ENCODE measurements around the gene THRA. TPM values are rescaled to one million over a fixed set of nuclear protein-coding genes. Genes with fewer than 3 reads are reported as not detected.
A peak's percentile ranks its signal among the peaks of the same experiment; 100 is the strongest.

Gene THRA
- total and polyA plus RNA-seq, 9 of the 15 experiments (the other 6 are each of a cell fraction or from before 2014, with no cell fraction given) = 0.34 to 23.4 (median 12.7) TPM

GRCh38 chr17:40100669-40101366 is 38.1 kb downstream of the THRA start (continued):
- TF ChIP-seq GTF3C2 (IDR thresholded peaks at IDR 0.05; ENCODE audit: borderline replicate concordance, extremely low read depth, insufficient read length) (no peak), PHB2 (IDR thresholded peaks at IDR 0.05; ENCODE audit: low read depth) (no peak), ZNF280A (IDR thresholded peaks at IDR 0.05; ENCODE audit: low read depth, partially characterized antibody) (no peak), DDX20 (tag; IDR thresholded peaks at IDR 0.05; ENCODE audit: low read depth) (no peak), ETV1 (tag; conservative IDR thresholded peaks at IDR 0.05; ENCODE audit: low read depth) (peak; percentile 59; the same call in 1 of the 2 replicates), ZC3H11A (IDR thresholded peaks at IDR 0.05; ENCODE audit: low read depth, low read length) (no peak), NCOA4 (IDR thresholded peaks at IDR 0.05; ENCODE audit: partially characterized antibody) (no peak), FOXK2 (conservative IDR thresholded peaks at IDR 0.05 in 1 of 2, IDR thresholded peaks at IDR 0.05 in 1 of 2; ENCODE audit: low read depth in 2 of 2) (peak; percentile 79 to 83; a peak in 3 of 4 replicates), YBX1 (IDR thresholded peaks at IDR 0.05) (no peak), SREBF2 (CRISPR knock-in tag; IDR thresholded peaks at IDR 0.05) (no peak), NR0B1 (IDR thresholded peaks at IDR 0.05; ENCODE audit: partially characterized antibody) (no peak), ZNF3 (CRISPR knock-in tag; IDR thresholded peaks at IDR 0.05) (no peak), ZNF586 (CRISPR knock-in tag; conservative IDR thresholded peaks at IDR 0.05) (no peak), NFATC3 (IDR thresholded peaks at IDR 0.05) (no peak), ZNF785 (CRISPR knock-in tag; IDR thresholded peaks at IDR 0.05) (no peak), CBX8 (IDR thresholded peaks at IDR 0.05; ENCODE audit: borderline replicate concordance, extremely low read depth, low read depth, low read length, poor library complexity, severe bottlenecking) (no peak), ZNF395 (CRISPR knock-in tag; IDR thresholded peaks at IDR 0.05) (peak; percentile 42; the same call in 1 of the 2 replicates), STAG1 (CRISPR knock-in tag; IDR thresholded peaks at IDR 0.05; ENCODE audit: borderline replicate concordance) (no peak)

Measured in K562 (cell line).